GM19035 (cell line): ENCODE results near the gene EFCAB13.

Experiments used
- ATAC-seq: cut with Tn5 transposase; IDR thresholded peaks from one replicate; pipeline ENCODE4 v1.9.1; 2021; ENCODE audit not compliant: unreplicated experiment

EFCAB13 gene

DNA sequence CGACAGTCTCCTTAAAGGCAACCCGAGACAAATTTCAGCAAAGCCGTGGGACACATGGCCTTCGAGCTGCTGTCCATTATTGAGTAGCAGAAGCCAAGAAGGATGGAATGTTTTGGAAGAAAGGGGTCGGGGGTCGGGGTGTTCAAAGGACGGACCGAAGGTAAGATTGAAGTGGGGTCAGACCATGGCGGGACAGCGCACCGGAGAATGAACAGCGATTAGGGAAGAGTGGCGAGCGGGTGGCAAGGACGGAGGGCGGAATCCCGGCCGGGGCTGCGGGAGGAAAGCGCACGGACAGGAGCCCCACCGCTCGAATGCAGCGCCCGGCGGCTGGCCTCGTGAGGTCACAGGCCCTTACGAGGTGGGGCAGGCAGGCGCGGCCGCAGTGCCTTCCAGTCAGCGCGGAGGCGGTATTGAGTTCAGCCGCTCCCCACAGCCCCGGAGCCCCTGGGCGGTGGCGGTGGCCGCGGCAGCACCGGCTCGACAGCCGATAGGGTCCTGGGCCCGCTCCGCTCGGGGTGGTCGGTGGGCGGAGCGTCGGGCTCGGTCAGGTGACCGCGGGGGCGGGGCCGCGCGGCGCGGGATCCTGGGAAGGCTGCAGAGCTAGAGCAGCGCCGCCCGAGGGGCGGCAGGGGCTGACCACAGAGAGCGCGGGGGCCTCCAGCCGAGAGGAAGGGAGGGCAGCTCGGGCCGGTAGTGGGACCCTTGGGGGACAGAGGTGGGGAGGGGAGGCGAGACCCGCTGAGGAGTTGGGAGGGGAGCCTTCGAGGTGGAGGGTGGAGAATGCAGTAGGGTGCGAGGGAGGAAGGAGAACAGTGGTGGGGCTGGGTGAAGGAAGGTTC lies at the start of gene EFCAB13:
Gene EFCAB13 (plus strand): TSS at position 574 of the 842 bp plus-strand sequence. CDS start 4,399 bp downstream, outside the sequence.
- peak; percentile 86 for ATAC-seq

DNA sequence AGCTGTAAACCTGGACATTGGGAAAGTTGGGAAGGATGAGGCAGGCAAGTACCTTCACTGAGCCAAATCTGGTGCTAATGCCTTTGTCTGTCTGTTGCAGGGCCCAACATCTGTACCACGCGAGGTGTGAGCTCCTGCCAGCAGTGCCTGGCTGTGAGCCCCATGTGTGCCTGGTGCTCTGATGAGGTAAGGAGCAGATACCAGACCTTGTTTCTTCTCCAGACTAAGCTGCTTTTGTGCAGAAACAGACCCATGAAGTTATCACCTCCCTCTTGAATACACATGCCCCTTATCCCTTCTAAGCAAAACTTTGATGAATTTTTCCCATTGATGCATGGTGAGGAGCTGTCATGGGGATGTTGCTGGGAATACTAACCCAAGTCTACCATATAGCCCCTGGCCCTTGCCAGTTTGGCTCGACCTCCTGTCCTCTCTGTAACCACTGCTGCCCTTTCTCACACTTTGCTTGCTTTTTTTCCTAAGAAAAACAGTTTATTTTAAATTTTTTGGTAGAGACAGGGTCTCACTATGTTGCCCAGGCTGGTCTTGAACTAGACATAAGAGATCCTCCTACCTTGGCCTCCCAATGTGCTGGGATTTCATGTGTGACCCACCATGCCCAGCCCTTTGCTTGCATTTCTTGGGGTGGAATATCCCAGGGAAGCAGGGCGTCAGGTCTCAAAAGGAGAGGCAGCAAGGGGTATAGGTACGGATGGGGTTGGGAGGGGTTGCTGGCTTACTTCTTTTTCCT lies 49.3 kb upstream of the EFCAB13 start:
- no peak for ATAC-seq

- no peak for ATAC-seq
These were observed 48.3 kb upstream of the EFCAB13 start for GRCh38 chr17:47275245-47275984.

GRCh38 chr17:47276444-47276843 lies 47.3 kb upstream of the EFCAB13 start:
- ATAC-seq = no peak

DNA sequence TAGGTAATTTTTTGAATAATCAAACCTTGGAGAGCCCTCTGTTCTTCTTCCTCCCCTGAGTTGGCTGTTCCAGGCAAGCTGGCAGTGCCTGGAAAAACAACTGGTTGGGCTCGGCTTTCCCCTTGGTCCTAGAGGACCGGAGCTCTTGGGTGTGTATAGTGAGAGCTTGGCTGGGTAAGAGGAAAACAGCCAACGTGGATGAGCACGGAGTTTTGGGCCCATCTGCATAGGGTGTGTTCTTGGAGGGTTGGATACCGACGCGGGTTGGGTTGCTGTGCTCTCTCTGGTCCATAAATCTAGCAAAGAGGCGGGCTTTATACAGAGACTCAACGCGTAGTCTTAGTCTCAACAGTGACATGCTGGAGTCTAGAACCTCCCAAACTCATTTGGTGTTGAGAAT lies 46.9 kb upstream of the EFCAB13 start:
- ATAC-seq = no peak

DNA sequence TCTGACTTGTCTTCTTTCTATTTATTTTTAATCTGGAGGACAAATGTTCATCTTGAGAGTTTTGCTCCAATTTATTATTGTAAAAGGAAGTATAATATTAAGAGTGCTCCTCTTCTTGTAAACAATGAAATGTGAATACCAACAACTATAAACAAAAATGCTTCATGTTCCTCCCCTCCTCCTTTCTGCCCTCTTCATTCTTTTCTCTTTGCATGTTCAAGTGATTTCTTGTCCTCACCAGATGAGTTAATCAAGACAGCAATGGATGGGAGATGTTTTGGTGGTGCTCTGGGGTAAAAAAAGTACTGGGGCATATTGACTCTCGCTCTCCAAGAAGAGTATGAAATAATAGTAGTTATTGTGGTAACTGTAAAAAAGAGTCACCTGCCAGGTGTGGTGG lies 45.8 kb upstream of the EFCAB13 start:
- no peak for ATAC-seq

DNA sequence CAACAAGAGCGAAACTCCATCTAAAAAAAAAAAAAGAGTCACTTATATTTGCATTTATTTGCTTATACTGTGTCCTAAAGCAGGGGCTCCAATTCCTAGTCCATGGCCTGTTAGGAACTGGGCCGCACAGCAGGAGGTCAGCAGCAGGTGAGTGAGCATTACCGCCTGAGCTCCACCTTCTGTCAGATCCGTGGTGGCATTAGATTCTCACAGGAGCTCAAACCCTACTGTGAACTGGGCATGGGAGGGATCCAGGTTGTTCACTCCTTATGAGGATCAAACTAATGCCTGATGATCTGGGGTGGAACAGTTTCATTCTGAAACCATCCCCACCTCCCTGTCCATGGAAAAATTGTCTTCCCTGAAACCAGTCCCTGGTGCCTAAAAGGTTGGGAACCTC lies 45.2 kb upstream of the EFCAB13 start:
- ATAC-seq = no peak

DNA sequence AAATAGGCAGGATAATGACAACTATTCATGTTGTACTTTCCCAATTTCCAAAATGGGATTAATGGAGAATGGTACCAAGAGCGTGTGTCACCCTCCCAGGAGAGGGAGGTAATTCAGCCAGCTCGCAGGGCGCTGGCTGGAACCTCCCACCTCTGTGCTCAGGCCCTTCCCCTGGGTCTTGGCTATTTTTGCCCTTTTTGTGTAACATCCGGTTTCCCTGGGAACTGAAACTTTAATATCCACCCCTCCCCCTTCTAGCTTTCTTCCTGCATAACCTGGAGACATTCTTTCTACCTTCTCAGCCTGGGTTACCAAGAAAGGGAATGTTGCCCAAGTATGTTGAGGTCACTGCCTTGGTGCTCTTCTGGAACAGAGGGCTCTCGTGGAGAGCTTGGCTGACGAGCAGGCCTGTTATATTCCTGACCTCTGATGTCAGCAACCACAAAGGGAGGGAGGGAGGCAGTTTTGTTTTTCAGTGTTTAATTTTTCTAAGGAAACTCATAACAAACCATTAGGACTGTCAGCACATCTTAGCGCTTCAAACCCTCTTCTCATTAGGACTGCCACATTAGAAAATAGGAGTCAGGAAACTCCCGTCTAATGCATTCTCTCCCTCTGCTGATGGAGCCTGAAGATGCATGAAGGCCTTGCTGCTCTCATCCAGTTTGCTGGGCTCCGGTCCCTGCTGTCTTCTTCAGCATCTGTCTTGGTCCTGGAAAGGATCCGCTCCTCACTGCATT lies 44.5 kb upstream of the EFCAB13 start:
- peak; percentile 71 for ATAC-seq

DNA sequence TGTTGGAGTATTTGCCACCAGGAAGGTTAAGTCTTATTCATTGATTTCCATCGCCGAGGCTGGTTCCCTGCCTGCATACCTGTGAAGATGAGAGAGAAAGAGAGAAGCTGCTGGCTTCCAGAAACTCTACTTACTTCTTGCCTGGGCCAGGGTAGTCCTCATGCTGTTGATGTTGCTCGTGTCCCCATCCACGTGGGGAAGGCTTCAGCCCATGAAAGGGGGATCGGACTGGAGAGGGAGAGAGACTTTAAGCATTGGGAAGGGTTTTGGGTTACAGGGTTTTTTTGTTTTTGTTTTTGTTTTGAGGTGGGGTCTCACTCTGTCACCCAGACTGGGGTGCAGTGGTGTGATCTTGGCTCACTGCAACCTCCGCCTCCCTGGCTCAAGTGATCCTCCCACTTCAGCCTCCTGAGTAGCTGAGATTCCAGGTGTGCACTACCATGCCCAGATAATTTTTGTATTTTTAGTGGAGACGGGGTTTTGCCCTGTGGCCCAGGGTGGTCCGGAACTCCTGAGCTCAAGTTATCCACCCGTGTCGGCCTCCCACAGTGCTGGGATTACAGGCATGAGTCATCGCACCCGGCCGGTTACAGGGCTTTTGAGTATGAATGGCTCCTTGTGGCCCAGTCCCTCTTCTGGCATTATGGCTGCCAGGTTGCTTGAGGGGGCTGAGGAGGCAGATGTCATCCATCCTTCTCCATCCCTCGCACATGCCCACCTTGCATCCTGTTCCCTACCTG lies 43.5 kb upstream of the EFCAB13 start:
- ATAC-seq = no peak

DNA sequence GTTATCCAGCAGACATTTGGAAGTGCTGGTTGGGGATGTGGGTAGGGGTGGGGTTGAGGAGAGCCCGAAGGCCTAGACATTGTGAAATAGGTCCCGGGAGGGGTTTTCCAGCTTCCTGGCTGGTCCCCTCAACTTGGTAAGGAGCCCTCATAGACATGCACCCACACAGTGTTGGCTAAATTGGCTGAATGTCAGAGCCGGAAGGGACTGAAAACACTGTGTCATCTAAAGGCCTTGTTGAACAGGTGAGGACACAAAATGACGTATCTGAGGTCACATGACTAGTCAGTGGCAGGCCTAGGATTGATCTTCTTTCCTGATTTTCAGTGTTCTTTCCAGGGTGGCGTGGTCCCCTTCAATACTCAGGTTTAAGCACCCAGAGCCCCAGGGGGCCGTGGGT lies 42.5 kb upstream of the EFCAB13 start:
- ATAC-seq = no peak

GRCh38 chr17:47285003-47285402 lies 38.8 kb upstream of the EFCAB13 start:
- no peak for ATAC-seq

DNA sequence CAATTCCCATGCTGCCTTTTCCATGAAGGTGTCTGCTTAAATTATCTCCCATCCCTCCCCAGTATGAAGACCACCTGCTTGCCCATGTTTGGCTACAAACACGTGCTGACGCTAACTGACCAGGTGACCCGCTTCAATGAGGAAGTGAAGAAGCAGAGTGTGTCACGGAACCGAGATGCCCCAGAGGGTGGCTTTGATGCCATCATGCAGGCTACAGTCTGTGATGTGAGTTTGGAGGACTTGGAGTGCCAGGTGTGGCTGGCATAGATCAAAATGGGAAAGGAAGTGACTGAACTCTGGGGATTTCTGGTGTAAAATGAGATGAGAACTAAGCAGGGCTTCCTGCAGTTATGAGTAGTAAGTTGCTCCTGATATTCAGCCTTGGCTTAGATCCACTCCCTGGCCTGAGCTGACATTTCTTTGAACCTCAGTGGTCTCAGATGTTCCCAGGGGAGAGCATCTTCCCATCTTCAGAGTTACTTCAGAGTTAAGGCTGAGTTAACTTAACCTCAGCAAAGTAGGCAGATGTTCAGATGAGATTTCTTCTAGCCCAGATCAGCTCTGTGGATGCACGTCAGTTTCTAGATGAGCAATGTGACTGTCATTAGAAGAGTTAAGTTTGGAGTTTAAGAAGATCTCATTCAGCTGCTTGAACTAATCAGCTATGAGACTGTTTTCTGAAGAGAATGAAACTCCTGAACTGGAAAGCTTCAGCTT lies 37.4 kb upstream of the EFCAB13 start:
- ATAC-seq = peak; percentile 64

- ATAC-seq = peak; percentile 39
These were observed 36.7 kb upstream of the EFCAB13 start for GRCh38 chr17:47287068-47287467.

- ATAC-seq = no peak
These were observed 36.1 kb upstream of the EFCAB13 start for GRCh38 chr17:47287639-47288038.

DNA sequence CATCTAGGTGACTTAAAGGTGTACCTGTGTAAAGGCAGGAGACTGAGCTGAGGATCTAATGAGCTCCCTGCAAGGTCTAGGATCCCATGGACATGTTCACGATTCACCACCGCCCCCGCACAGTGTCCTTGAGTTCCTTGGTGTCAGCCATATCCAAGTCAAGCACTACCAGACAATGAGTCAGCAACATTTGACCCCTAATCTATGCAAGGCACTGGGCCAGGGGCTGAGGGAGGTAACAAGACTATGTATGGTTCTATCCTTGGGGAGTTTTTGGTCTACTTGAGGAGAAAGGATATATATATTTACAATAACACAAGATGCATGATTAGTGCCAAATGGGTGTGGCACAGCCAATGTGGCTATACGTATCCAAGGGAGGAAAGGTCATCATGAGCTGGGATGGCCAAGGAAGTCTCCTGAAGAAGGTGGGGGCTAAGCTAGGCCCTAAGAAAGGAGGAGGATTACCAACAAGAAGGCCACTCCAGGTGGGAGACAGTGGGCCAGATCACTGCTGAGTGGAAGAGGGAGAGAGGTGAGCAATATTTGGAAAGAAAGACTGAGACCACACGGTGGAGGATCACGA lies 35.1 kb upstream of the EFCAB13 start:
- no peak for ATAC-seq

- no peak for ATAC-seq
These were observed 34.5 kb upstream of the EFCAB13 start for GRCh38 chr17:47289302-47289701.

GRCh38 chr17:47290870-47291241 lies 32.9 kb upstream of the EFCAB13 start:
- no peak for ATAC-seq

DNA sequence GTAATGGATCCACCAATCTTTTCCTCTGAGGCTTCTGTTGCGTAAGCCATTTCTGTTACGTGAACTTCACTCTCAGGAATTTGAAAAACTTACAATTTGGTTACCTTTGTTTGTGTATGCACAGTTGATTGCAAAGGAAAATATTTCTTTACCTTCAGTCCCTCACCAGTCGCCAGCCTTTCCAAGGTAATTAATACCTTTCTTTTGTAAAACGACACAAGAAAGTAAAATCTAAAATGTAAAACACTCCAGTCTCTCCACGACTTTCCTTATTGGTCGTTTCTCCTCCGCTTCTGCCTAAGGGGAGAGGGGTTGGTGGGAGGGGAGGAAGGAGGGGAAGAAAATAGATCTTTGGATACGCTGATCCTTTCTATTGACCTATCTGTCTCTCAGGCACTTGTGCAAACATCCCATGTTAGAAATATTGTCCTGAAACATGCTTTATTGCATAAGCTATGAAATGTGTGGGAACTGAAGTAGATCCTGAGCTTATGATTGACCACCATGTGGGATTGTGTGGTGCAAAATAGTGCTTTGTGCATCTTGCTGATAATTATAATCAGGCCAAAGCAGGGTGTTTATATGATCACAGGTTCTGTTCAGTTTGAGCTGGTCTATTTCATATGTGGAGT lies 32.4 kb upstream of the EFCAB13 start:
- ATAC-seq = no peak

DNA sequence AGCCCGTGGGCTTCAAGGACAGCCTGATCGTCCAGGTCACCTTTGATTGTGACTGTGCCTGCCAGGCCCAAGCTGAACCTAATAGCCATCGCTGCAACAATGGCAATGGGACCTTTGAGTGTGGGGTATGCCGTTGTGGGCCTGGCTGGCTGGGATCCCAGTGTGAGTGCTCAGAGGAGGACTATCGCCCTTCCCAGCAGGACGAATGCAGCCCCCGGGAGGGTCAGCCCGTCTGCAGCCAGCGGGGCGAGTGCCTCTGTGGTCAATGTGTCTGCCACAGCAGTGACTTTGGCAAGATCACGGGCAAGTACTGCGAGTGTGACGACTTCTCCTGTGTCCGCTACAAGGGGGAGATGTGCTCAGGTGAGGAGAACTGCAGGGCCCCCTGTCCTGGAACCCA lies 31.5 kb upstream of the EFCAB13 start:
- ATAC-seq = no peak
